Stimulated activated memory B cell treated with anti-CD40 and anti-IgM and Interleukin-4, amounts not matched to agents 10 μg/mL and 1 μg/mL and 100 μg/mL, for 72 hours (primary cell): ENCODE measurements around the gene DTWD2.
A peak's percentile ranks its signal among the peaks of the same experiment; 100 is the strongest.
"Not testable (repeated sequence)": the region's sequence is repeated elsewhere in the genome, so short reads cannot be mapped to it uniquely, and the experiment has no call there.

Experiments used
- ATAC-seq: fragments of 150-1000 bp; cut with Tn5 transposase; 2 replicates; pipeline ENCODE4 v1.10.0; 2021
- H3K27ac Mint-ChIP-seq: one replicate; pipeline ENCODE4 v1.8.0; 2022; ENCODE audit warnings: mild to moderate bottlenecking, mixed read lengths
- H3K27me3 Mint-ChIP-seq: one replicate; pipeline ENCODE4 v1.8.0; 2022; ENCODE audit warnings: mixed read lengths
- H3K36me3 Mint-ChIP-seq: one replicate; pipeline ENCODE4 v1.8.0; 2022; ENCODE audit warnings: mixed read lengths
- H3K4me1 Mint-ChIP-seq: one replicate; pipeline ENCODE4 v1.8.0; 2022; ENCODE audit warnings: mixed read lengths
- H3K4me3 Mint-ChIP-seq: one replicate; pipeline ENCODE4 v1.8.0; 2022; ENCODE audit warnings: mild to moderate bottlenecking, moderate library complexity, mixed read lengths
- H3K9me3 Mint-ChIP-seq: one replicate; pipeline ENCODE4 v1.8.0; 2022; ENCODE audit warnings: mixed read lengths

Gene DTWD2

DNA sequence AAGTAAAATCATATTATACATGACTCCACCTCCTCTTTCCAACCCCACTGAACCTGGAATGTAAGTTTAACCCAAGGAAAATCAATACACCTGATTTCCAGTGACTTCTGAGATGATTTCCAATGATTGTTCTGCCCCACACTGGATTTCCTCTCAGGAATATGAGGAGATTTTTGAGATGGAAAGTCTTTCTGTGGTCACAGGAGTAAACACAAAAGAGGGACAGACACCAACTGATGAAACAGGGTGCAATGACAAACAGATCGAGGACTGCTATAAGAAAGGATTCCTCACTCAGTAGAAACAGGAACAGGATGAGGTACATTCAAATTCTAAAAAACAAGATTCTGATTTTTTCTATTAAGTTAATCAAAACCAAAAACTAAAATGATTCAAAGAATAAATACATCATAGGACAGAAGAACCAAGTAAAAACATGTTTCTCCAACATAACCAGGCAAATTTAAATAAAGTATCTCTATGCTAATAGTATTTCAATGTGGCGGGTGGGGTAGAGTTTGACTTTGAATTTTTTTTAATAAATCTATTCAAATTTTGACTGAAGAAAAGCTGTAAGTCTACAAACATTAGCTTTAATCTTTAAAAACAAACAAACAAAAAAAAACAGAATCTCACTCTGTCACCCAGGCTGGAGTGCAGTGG is 42.1 kb downstream of the DTWD2 start:
- Mint-ChIP-seq H3K9me3 (no peaks in the 10 kb centered on the region), H3K4me1 (no peaks in the 10 kb centered on the region), H3K4me3 (no peak overlapping the region), H3K27ac (no peak overlapping the region), H3K36me3 (peaks cover 16% of the 10 kb centered on the region), H3K27me3 (no peaks in the 10 kb centered on the region)
- no peak for ATAC-seq

DNA sequence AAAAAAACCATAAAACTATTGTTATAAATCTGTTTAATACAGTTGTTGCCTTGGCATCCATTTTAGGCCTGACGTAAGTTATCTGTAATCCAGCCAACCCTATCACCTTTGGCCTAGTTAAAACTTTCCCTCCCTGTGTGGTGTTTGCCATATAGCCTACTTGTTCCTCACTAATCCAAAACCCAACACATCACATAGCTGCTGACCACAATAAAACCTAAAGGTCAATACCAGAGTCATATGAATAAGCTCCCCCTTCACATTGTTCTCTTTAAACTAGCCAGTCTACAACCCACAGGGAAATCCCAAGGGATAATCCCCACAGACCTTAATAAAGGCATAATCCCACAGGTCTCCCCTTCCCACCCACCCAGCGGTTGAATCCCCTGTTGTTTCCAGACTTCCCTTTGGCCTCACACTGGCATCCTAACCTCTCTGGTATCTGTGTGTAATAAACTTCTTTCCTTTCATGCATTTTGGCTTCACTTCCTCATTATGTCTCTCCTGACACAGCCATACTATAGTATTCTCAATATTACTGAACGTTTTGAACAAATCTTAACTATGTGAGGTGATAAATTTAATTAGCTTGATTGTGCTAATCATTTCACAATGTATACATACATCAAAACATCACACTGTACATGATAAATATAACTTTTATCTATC is 50.8 kb downstream of the DTWD2 start:
- Mint-ChIP-seq H3K4me3 (no peak overlapping the region), H3K4me1 (peaks cover 4% of the 10 kb centered on the region), H3K27me3 (no peaks in the 10 kb centered on the region), H3K36me3 (peaks cover 31% of the 10 kb centered on the region), H3K27ac (no peak overlapping the region), H3K9me3 (no peaks in the 10 kb centered on the region)
- peak; percentile 73 for ATAC-seq

DNA sequence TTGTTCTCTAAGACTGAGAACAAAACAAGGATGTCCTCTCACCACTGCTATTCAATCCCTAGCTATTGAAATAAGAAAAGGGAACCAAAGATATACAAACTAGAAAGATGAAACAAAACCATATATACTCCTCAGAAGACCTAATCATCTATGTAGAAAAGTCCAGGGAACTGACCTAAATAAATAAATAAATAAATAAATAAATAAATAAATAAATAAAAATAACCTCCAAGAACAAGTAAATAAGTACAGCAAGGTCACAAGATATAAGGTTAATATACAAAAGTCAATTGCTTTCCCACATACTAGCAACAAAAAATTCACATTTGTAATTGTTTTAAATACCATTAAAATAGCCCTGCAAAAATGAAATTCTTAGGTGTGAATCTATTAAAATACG is 54.6 kb downstream of the DTWD2 start:
- ATAC-seq, result no peak
- H3K27me3 Mint-ChIP-seq, result no peaks in the 10 kb centered on the region
- H3K4me1 Mint-ChIP-seq, result peaks cover 10% of the 10 kb centered on the region
- no peaks in the 10 kb centered on the region for H3K9me3 Mint-ChIP-seq
- no peak overlapping the region for H3K4me3 Mint-ChIP-seq
- peaks cover 46% of the 10 kb centered on the region for H3K36me3 Mint-ChIP-seq
- H3K27ac Mint-ChIP-seq, result no peak overlapping the region

DNA sequence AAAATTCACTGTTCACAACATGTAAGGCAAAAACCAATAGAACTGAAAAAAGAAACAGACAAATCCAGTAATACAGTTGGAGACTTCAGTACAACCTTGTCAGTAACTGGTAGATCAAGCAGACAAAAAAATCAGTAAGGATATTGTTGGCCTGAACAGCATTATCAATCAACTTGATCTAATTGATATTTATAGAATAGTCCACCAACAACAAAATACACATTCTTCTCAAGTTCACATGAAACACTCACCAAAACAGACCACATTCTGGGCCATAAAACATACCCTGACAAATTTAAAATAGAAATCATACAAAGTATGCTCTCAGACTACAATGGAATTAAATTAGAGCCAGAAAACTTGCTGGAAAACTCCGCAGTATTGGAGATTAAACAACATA is 56.8 kb downstream of the DTWD2 start:
- H3K27me3 Mint-ChIP-seq, result no peaks in the 10 kb centered on the region
- ATAC-seq, result no peak
- no peak overlapping the region for H3K4me3 Mint-ChIP-seq
- no peak overlapping the region for H3K27ac Mint-ChIP-seq
- H3K36me3 Mint-ChIP-seq, result peaks cover 46% of the 10 kb centered on the region
- H3K4me1 Mint-ChIP-seq, result peaks cover 6% of the 10 kb centered on the region
- no peaks in the 10 kb centered on the region for H3K9me3 Mint-ChIP-seq

DNA sequence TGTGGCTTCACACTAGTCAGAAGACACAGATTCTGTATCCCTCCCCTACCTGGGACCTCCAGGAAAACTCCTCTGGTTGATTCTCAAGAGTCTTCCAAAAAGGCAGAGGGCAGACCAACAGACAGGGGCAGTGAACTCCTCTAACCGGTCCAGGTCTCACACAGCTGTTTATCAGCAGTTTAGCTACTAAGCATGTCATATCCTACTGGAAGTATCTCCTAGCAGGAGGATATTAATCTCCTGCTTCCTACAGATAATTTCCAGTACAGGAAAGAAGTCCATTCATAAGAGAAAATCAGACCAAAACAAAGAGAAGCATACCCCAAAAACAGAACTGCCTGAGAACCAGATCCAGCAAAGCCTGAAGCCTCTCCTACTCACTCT is 64.3 kb downstream of the DTWD2 start:
- no peaks in the 10 kb centered on the region for H3K4me1 Mint-ChIP-seq
- no peak overlapping the region for H3K27ac Mint-ChIP-seq
- H3K27me3 Mint-ChIP-seq, result no peaks in the 10 kb centered on the region
- H3K4me3 Mint-ChIP-seq, result no peak overlapping the region
- no peak for ATAC-seq
- peaks cover 25% of the 10 kb centered on the region for H3K36me3 Mint-ChIP-seq
- no peaks in the 10 kb centered on the region for H3K9me3 Mint-ChIP-seq

DNA sequence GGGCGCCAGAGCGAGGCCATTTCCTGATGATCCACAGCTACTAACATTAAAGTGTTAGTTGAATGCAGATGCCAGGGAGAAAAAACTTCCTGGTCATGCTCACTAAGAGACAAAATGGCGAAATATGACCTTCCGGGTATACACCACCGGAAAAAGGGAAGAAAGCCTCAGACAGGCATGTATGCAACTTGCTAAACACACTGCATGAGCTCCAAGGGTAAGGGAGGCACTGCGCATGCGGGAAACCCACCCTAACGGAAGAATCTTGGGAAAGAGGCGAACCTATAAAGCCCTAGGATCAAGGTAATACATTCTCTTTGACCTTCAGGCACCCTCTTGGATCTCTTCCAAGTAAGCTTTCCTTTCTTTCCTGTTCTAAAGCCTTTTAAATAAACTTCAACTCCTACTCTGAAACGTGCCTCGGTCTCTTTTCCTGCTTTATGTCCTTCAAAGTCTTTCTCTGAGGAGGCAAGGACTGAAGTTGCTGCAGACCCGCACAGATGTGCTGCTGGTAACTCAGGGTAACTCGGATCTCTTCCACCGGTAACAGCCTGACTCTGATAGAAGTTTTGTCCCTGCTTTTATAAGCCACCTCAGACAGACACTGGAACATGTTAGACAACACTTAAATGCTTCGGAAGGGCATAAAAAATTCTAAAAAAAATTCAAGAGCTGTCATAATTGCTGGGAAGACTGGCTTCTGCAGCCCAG is 64.9 kb downstream of the DTWD2 start:
- Mint-ChIP-seq H3K27me3 (no peaks in the 10 kb centered on the region), H3K4me3 (no peak overlapping the region), H3K27ac (no peak overlapping the region), H3K9me3 (no peaks in the 10 kb centered on the region), H3K4me1 (no peaks in the 10 kb centered on the region), H3K36me3 (peaks cover 21% of the 10 kb centered on the region)
- no peak for ATAC-seq

DNA sequence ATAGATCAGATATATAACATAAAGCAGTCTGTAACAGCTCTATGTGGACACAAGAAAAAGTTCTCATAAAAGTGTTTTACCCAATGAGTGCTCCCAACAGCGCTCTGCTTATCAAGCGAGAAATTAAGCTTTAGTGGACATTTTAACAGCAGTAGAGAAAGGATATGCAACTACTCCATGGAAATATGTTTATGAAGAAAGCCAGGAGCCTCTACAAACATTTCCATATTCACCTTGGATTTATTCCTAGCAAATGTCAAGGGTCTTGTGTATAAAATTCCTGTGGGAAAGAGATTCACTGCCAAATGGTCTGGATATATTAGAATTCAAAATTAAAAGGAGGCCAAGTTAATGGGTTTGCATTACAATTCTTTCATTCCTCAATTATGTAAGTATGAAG is 66.5 kb downstream of the DTWD2 start:
- Mint-ChIP-seq H3K36me3 (peaks cover 26% of the 10 kb centered on the region), H3K27ac (no peak overlapping the region), H3K9me3 (no peaks in the 10 kb centered on the region), H3K27me3 (no peaks in the 10 kb centered on the region), H3K4me1 (no peaks in the 10 kb centered on the region), H3K4me3 (no peak overlapping the region)
- ATAC-seq, result no peak

DNA sequence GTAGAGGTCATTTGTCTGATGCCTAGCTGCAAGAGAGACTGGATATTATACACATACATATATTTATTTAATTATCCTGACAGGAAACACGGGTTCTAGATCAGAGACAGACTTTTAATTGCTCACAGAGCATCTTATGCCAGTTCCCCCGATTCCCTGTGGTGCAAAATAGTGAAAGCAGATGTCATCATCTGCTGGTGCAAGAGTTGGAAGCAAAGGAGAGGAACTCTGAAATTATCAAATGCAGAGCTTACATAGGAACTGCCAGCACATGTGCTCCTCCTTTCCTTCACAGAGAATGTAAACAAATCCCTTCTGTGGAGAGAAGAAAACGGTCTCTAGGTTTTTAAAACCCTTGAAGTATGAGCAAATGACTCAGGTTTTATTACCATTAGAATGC is 69.3 kb downstream of the DTWD2 start:
- Mint-ChIP-seq H3K27me3 (no peaks in the 10 kb centered on the region), H3K36me3 (peaks cover 20% of the 10 kb centered on the region), H3K4me3 (no peak overlapping the region), H3K9me3 (no peaks in the 10 kb centered on the region), H3K27ac (no peak overlapping the region), H3K4me1 (no peaks in the 10 kb centered on the region)
- no peak for ATAC-seq

DNA sequence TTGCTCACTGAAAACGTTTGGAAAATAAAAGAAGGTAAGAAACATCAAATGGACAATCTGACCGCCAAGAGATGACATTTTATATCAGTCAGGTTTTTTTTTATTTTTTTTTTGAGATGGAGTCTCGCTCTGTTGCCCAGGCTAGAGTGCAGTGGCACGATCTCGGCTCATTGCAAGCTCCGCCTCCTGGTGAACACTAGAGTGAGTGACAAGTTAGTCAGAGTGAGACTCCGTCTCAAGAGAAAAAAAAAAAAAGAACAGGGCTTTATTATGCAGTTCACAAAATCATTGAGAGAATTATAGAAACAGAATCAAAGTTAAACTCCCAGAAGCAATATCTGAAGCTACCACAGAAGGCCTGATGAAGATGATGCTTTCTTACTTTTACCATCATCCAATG is 70.1 kb downstream of the DTWD2 start:
- Mint-ChIP-seq H3K36me3 (peaks cover 15% of the 10 kb centered on the region), H3K4me1 (no peaks in the 10 kb centered on the region), H3K27me3 (no peaks in the 10 kb centered on the region), H3K27ac (no peak overlapping the region), H3K9me3 (no peaks in the 10 kb centered on the region), H3K4me3 (no peak overlapping the region)
- no peak for ATAC-seq

DNA sequence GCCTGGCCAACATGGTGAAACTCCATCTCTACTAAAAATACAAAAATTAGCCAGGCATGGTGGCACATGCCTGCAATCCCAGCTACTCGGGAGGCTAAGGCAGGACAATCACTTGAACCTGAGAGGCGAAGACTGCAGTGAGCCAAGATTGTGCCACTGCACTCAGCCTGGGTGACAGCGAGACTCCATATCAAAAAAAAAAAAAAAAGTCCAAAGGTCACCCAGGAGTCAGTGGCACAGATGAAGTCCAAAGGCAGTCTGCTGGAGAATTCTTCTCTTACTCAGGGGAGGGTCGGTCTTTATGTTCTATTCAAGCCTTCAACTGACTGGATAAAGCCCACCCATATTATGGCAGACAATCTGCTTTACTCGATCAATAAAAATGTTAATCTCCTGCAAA is 80.8 kb downstream of the DTWD2 start:
- ATAC-seq, result not testable (repeated sequence)

DNA sequence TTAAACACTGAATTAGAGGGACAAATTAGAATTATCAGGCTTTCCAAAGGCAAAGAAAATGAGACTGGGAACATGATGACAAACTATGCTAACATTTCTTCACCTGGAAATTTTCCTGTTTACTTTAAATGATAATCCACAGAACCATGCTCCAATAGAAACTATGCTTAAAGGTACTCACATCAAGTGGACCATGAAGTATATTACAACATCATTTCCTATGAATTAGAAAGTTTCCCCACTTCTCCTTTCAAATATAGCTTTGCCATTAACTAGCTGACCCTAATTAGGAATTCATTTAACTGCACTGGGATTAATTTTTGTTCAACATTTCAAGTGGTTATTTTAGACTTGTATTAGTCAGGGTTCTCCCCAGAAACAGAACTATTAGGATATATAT is 81.4 kb downstream of the DTWD2 start:
- no peaks in the 10 kb centered on the region for H3K27me3 Mint-ChIP-seq
- peaks cover 22% of the 10 kb centered on the region for H3K36me3 Mint-ChIP-seq
- ATAC-seq, result no peak
- H3K4me1 Mint-ChIP-seq, result peaks cover 13% of the 10 kb centered on the region
- H3K4me3 Mint-ChIP-seq, result no peak overlapping the region
- H3K9me3 Mint-ChIP-seq, result no peaks in the 10 kb centered on the region
- H3K27ac Mint-ChIP-seq, result no peak overlapping the region

More for the DNA sequence above, 80.8 kb downstream of the DTWD2 start:
- H3K4me3 Mint-ChIP-seq, H3K27ac Mint-ChIP-seq, H3K9me3 Mint-ChIP-seq, H3K27me3 Mint-ChIP-seq: not testable (repeated sequence)
- Mint-ChIP-seq H3K36me3 (peaks cover 26% of the 10 kb centered on the region), H3K4me1 (peaks cover 13% of the 10 kb centered on the region)

DNA sequence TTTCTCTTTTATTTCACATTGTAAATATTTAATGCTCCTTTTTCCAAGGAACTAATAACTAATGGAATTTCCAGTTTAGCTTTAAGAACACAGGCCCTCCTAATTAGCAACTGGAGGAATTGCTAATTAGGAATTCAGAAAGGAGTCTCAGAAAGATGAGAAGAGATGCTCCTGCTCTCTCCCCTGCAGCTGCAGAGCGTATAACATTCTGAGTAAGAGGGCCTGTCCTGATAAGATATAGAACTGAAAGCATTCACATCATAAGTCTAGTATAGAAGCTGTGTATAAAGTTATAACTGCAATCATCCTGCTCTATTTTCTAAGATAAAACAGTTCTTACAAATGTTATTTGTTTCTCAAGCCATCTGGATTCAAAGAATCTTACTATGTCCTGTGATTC is 83.2 kb downstream of the DTWD2 start:
- no peak overlapping the region for H3K27ac Mint-ChIP-seq
- no peak for ATAC-seq
- H3K27me3 Mint-ChIP-seq, result no peaks in the 10 kb centered on the region
- no peak overlapping the region for H3K4me3 Mint-ChIP-seq
- peaks cover 11% of the 10 kb centered on the region for H3K36me3 Mint-ChIP-seq
- H3K9me3 Mint-ChIP-seq, result no peaks in the 10 kb centered on the region
- peaks cover 13% of the 10 kb centered on the region for H3K4me1 Mint-ChIP-seq

DNA sequence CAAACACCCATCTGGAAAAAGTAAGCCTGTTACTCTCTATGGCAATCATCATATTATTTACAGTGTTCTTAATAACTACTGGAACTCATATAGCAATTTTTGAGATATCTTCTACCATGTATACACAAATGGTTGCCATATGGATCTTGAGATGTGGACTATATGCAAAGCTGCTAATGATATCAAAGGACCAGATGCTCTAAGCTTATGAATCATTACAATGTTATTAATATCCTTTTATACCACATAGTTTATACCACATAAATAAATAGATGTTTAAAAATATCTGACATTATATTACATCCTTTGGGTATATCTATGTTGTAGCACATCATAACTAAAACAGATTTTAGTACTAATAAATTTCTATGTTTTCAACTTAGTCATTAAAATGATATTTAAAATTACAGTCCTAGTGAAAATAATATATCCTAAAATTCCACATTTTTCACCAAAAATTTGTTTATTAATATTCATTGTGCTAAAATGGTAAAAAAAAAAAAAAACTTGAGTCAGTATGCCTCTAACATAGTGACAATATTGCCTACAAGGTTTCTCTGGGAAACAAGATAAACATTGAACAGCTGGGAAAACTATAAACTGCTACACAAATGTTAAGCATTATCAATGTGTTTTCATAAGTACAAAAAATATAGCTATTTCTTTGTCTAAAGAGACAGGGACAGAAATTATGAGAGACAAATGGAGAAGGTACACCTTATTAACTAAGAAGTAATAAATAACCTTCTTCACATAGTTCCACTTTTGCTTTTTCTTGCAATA is 85.5 kb downstream of the DTWD2 start:
- Mint-ChIP-seq H3K36me3 (peaks cover 8% of the 10 kb centered on the region), H3K27me3 (no peaks in the 10 kb centered on the region), H3K4me1 (peaks cover 13% of the 10 kb centered on the region), H3K27ac (no peak overlapping the region), H3K4me3 (no peak overlapping the region), H3K9me3 (no peaks in the 10 kb centered on the region)
- no peak for ATAC-seq

DNA sequence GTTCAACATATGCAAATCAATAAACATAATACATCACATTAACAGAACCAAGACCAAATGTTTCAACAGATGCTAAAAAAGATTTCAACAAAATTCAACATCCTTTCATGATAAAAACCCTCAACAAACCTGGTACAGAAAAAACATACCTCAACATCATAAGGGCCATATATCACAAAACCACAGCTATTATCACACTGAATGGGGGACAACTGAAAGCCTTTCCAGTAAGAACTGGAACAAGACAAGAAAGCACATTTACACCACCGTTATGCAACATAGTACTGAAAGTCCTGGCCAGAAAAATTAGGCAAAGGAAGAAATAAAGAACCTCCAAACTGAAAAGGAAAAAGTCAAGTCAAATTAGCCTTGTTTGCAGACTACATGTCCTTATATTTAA is 93.6 kb downstream of the DTWD2 start:
- Mint-ChIP-seq H3K9me3 (no peaks in the 10 kb centered on the region), H3K36me3 (peaks cover 5% of the 10 kb centered on the region), H3K27me3 (no peaks in the 10 kb centered on the region), H3K27ac (no peak overlapping the region), H3K4me3 (no peak overlapping the region), H3K4me1 (peaks cover 6% of the 10 kb centered on the region)
- ATAC-seq, result no peak

DNA sequence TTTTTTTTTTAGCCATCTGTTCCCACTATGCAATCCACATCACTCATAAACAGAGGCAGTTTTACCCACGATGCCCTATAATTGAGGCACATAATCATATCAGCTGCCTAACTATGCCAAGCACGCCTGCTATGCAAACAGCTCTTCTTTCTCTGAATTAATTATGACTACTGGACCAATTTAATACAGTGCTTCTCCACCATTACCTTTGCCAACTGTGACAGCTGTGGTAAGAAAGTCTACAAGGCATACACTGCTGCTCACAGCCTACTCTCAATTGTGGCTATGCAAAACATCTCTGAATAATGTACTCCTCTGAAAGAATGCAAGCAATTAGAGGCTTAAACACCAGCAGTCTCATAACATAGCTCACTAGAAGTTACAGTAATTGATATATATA is 97.1 kb downstream of the DTWD2 start:
- Mint-ChIP-seq H3K27ac (no peak overlapping the region), H3K36me3 (peaks cover 11% of the 10 kb centered on the region), H3K4me3 (no peak overlapping the region), H3K4me1 (peaks cover 6% of the 10 kb centered on the region), H3K9me3 (no peaks in the 10 kb centered on the region), H3K27me3 (no peaks in the 10 kb centered on the region)
- no peak for ATAC-seq
